GM10847 (cell line): Measurements from ENCODE around the gene PRX.
A peak's percentile ranks its signal among the peaks of the same experiment; 100 is the strongest.

Experiments
- POLR2A ChIP-seq: IDR thresholded peaks from 2 replicates; pipeline ENCODE4 v1.6.1; 2011; ENCODE audit not compliant: insufficient read length; ENCODE audit errors: extremely low read depth

PRX gene

GRCh38 chr19:40443131-40443999 lies 30.2 kb upstream of the PRX start:
- peak; percentile 29 for TF ChIP-seq POLR2A

DNA sequence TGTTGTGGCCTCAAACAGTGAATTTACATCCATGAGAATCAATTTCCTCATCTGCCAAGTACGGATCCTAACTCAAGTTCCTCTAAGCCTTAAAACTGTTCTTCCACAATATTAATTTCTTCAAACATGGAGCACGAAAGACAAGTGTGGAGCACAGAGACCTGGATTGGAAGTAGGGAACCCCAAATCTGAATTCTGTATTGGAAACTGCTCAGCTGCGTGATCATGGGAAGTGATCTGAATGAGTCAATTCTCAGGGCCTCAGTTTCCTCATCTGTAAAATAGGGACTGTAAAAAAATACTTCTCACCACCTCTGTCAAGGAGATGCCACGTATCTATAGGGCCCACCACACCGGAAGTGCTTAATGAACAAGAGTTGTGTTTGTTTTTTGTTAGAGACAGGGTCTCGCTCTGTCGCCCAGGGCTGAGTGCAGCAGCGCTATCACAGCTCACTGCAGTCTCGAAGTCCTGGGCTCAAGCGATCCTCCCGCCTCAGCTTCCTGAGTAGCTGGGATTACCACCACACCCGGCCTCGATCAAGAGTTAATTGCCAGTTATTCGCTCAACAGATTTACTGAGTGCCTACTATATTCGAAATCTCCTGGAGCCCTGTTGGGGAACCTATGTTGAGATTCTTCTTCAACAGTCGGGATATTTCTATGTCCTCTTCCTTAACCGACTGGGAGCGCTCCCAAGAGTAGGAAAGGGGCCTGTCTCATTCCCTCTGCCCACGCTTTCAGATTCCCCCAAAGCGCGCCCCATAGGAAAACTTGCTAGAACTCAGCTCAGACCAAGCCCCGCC lies 29.4 kb upstream of the PRX start:
- TF ChIP-seq POLR2A = no peak

- no peak for TF ChIP-seq POLR2A
Observed at GRCh38 chr19:40441719-40442253, 28.6 kb upstream of the PRX start.

DNA sequence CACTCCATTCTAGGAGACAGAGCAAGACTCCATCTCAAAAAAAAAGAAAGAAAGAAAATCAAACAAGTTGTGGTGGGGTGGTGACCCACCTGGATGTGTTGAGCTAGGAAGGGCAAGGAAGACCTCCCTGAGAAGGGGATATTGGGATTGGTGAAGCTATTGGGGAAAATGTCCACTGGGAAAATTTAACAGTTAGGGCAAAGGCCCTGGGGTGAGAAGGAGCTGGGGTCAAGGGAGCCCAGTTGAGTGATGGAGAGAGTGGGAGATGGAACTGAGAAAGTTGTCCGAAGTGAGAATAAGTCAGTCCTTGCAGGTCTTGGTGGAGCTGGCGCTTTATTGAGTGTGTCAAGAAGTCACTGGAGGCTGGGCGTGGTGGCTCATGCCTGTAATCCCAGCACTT lies 25.1 kb upstream of the PRX start:
- TF ChIP-seq POLR2A = no peak

DNA sequence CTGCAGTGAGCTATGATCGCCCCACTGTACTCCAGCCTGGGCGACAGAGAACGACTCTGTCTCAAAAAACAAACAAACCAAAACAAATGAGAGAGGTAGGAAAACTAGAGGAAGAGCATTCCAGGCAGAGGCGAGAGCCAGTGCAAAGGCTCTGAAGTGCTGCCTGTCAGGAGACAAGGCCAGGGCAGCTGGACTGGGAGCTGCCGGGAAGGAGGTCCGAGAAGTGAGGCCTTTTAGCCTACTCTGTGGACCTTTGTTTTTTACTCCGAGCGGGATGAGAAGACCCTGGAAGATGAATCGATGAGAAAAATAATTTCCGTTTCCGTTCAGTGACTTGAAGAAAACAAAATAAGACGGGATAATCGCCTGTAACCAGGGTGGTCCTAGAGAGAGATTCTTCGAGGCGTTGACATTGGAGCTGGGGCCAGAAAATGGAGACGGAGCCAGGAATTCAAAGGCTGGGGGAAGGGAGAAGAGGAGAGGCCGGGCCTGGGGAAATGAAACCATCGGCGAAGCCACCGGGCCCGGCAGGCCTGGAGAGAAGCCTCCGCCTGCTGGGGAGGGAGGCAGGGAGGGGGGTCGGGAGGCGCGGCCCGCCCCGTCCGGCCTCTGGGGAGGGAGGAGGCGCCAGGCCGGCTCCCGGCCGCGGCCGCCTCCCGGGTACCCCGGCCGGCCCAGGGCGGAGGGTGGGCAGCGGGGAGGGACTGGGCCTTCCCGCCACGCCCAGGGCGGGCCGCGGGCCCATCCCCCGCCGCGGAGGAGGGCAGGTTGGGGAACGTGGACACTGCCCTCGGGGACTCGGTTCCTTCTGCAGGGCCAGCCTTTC lies 20.4 kb upstream of the PRX start:
- peak; percentile 42 for TF ChIP-seq POLR2A

DNA sequence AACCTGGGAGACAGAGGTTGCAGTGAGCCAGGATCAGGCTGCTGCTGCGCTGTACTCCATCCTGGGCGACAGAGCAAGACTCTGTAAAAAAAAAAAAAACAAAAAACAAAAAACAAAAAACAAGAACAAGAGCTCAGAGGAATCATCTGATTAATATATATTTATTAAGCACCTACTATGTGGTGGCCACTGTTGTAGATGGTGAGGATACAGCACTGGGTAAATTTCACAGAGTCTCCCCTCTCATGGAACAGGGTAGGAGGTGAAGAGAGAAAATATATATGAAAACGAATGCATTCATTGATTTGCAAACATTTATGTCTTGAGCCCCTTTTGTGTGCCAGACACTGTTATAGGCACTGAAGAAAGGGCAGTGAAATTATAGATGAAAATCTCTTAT lies 18.5 kb upstream of the PRX start:
- no peak for TF ChIP-seq POLR2A

- TF ChIP-seq POLR2A = peak; percentile 99
Observed at GRCh38 chr19:40425450-40426287, 12.5 kb upstream of the PRX start, which contains the start of gene SERTAD1. Gene SERTAD1, minus strand, starts transcription at chr19:40425992. Its CDS starts 2,446 bp downstream, at chr19:40423546.

GRCh38 chr19:40424637-40425449 lies 11.7 kb upstream of the PRX start:
- no peak for TF ChIP-seq POLR2A

GRCh38 chr19:40423938-40424337 lies 10.8 kb upstream of the PRX start:
- no peak for TF ChIP-seq POLR2A

DNA sequence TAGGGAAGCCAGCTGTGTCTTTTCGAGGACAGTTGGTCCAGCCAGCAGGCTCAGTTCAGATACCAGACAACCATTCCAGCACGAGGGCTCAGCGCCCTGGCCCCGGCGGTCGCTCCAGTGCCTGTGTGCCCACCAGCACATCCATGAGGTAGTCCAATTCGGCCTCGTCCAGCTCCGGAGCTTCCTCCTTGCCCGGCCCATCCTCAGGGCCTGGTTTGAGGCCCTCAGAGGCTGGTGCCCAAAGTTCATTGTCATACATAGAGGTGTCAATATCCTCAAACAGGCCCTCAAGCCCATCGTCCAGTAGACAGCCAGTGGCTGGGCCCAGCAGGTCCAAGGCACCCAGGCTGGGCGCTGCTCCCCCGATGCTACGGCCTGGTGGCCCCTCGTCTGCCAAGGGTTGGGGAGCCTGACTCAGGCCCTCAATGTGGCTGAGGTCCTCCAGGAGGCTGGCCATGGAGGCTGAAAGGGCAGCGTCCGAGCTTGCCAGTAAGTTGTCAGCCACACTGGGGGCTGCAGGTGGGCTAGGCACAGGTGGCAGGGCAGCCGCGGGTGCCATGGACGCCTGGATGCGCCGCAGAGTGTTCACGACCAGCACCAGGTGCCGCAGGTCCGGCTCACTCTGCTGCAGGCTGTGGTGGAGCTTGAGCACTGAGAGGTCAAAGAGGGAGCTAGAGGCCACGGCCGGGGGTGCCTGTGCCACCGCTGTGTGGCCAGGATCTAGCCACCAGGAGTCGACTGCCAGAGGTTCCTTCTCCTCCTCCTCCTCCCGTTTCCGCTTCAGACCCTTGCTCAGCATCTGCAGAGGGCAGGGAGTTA lies 9.8 kb upstream of the PRX start:
- no peak for TF ChIP-seq POLR2A

DNA sequence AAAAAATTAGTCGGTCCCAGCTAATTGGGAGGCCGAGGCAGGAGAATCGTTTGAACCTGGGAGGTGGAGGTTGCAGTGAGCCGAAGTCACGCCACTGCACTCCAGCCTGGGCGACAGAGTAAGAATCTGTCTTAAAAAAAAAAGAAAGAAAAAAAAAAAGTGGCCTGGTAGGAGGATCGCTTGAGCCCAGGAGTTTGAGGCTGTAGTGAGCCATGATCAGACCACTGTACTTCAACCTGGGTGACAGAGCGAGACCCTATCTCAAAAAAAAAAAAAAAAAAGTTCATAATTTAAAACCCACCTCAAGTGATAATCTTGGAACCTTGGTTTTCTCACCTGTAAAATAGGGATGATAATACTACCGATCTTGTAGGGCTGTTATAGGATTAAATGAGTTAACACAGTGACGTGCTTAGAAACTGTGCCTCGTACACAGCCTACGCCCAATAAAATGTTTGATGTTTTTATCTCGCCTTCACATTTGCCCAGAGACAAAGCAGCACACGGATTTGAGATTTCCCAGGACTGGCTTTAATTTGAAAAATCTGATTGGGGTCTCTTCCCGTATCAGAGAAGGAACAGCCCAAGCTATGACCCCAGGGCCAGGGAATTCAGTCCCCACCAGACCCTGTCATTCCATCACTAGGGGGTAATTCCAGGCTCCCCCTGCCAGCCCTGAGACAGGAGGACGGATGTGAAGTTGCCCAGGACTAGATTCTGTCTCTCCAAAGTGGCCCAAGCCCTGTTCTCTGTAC lies 9.0 kb upstream of the PRX start:
- no peak for TF ChIP-seq POLR2A
